Activated gamma-delta T cell (primary cell): ENCODE results near the gene CUL2.
"Not testable (repeated sequence)": the region's sequence is repeated elsewhere in the genome, so short reads cannot be mapped to it uniquely, and the experiment has no call there.

Experiments
- DNase-seq: peaks from one replicate; lab custom pipeline; 2025; lab: John Stamatoyannopoulos, UW

Gene CUL2

DNA sequence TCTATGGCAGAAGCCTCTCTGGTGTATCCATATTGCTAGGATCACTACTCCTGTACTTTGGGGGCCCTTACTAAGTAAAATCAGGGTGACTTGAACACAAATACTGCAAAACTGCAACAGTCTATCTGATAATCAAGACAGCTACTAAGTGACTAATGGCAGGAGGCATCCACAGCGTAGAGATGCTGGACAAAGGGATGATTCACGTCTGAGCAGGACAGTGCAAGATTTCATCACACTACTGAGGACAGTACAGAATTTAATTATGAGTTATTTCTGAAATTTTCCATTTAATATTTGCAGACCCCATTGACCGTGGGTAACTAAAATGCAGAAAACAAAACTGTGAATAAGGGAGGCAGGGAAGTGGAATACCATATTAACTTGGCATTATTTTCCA is 10.4 kb downstream of the CUL2 start:
- DNase-seq, result no peak

DNA sequence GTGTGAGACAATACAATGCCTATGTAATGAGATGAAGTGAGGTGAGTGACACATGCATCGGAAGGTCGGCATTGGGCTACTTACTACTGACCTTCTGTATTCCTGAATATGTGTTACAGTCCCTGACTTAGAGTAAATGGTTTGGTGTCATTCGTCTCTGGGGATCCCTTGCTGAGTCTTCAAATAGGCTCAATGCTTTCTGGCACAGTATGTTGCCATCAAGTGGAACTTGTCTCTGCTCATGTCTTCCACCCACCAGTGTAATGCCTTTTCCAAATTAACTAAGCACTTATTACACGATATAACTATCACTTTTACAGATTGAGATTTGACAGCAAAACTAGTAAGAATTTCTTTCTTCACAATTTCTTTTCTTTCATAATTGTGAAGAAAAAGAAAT is 10.9 kb downstream of the CUL2 start:
- DNase-seq, result no peak

DNA sequence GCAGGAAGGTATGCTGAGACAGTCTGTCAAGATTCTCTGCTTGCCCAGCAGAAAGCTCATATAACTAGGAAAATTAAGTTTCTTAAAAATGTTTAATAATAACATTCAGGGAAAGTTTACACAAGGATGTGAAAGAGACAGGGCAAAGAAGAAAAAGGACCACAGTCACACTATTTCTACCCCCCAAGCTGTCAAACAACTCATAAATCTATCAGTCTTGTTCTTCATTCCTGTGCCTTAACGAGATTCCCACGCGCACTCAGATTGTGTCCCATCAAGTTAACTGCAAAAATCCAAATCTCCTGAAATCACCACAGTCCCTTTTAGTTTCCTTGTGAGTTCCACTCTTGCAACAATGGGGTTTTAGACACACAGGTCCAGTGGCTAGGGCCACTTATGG is 14.9 kb downstream of the CUL2 start:
- no peak for DNase-seq

DNA sequence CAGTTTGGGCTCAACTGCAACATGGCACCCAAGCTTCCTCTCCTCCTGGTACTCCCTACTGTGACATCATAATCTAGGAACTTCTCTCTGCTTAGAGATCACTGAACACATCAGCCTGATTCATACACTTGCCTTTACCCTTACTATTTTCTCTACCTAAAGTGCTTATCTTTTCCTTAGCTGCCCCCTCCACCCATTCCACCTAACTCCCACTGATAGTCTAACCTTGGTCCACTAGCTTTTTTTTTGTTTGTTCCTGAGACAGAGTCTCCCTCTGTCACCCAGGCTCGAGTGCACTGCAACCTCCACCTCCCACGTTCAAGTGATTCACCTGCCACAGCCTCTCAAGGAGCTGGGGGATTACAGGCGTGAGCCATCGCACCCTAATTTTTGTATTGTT is 15.9 kb downstream of the CUL2 start:
- DNase-seq, result no peak

DNA sequence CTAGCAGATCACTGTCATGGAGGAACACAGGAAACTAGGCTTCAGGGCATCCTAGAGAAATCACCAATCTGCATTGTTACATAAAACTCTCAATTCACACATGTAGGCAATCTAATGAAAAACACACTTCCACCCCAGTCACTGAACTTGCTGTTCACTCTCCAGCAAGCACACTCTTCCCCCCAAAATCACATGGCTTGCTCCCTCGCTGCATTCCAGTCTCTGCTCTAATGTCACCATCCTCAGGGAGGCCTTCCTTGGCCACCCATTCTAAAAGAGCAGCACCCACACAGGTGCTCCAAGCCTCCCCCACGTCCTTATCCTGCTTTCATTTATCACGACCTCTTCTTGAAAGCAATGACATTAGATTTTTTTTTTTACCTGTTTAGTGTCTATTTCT is 19.6 kb downstream of the CUL2 start:
- no peak for DNase-seq

DNA sequence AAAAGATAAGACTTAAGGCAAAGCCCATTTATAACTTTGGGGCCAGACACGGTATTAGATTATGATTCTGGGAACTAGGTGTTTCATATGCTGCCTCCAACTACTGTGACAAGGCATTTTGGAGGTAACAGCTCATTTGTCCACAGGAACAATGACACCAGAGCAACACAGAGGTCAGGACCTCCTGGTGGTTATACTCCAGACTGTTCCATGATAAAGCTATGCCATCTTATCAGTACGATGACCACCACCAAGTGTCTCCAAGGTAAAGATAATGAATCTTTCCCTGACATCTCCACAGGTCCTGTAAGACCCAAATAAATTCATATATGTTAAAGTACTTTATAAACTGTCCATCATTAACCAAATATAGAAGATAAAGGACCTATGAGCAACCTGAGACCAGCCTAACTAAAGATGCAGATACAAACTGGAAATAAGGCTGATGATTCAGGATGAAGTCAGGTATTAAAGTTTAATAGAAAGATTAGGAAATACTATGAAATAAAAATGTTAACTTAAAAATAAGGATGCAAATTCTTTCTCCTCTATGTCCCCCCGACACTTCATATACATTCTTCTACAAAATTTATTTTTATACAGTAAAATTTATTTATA is 26.2 kb downstream of the CUL2 start:
- DNase-seq, result no peak

DNA sequence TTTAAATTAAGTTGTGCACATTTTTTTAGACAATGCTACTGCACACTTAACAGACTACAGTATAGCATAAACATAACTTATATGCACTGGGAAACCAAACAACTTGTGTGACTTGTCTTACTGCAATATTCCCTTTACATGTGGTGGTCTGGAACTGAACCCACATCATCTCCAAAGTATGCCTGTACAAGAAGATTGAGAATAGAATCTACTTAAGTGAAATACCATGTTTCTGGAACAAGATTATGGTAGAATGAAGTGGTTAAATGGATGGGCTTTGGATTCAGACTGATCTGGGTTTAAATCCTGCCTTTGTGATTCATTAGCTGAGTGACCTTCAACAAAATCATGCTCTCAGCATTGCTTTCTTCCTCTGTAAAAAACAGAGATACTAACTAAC is 30.7 kb downstream of the CUL2 start:
- DNase-seq, result no peak

DNA sequence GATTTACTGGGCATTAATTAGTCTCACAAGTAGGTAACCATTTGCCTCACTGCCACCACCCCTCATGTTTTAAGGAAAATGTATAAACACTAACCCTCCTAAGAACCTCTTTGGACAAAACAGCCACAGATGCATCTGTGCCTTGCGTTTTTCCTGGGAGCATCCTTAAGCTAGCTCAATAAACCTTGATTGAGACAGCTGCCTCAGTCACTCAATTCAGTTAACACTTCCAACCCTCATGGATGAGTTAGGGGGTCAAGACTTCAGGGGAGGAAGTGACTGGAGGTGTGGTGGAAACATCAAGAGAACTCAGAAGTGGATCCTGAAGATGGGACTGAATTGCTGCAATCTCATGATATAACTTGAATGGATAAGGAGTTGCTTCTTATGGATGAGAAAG is 31.5 kb downstream of the CUL2 start:
- DNase-seq, result no peak

DNA sequence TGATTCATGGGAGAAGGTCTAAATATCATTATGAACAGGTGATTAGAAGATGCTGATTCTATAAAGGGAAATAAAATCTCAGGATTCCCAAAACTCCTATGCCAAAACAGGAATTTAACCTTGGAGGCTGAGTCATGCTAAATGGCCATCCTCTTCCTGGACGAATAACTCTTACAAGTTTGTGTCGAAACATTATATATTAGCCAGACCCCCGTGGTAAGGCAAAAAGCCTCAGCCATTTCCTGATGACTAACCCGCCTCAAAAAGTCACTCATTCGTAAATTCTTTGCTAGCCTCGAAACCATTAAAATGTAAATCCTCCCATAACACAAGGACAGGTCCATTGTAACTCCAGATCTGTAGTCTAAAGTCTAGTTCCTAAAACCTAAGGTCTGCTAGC is 32.0 kb downstream of the CUL2 start:
- DNase-seq, result no peak

DNA sequence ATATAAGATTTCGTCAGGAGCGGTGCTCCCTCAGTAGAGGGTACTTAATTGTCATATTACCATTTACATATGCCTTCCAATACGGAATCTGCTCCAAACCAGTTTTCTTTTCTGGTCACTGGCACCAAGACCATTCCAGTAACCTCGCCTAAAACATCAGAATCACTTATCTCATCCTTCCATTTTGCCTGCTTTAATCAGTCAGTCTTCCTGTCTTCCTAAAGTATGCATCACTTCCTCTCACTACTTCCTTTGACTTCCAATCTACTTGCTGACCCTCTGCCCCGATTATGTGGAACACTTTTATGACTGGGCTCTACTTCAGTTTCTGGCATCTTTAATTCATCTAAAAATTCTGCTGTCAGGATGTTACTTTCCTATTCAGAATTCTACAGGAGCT is 33.5 kb downstream of the CUL2 start:
- DNase-seq, result no peak

DNA sequence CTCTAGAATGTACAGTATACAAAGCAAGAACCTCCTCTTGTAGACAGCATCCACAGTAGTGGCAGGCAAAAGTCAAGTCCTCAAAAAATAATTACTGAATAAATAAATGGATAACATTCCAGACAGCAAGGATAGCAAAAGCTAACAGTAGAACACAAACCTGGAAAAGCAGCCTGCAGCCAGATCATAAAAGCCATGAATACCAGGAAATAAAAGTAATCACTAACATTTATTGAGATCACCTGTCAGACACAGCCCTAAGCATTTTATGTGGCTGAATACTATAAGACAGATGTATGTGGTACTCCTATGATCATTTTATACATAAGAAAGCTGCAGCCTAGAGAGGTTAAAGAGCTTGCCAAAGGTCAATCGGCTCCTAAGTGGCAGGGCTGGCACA is 34.0 kb downstream of the CUL2 start:
- no peak for DNase-seq

DNA sequence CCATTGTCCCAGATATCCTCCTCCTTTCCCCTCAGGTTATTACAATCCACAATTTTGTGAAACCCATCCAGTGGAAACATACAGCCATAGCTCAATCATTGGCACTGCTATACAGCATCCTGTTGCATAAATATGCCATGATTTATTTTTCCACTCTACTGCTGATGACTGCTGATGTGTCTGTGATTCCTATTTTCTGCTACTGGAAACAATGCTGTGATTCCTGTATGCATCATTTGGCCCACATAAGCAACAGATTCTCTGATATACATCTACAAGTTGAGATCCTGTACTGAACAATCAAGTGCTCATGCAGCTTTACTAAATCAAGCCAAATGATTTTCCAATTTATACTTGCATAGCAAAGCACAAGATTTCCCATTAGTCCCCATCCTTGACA is 39.6 kb downstream of the CUL2 start:
- DNase-seq, result no peak

DNA sequence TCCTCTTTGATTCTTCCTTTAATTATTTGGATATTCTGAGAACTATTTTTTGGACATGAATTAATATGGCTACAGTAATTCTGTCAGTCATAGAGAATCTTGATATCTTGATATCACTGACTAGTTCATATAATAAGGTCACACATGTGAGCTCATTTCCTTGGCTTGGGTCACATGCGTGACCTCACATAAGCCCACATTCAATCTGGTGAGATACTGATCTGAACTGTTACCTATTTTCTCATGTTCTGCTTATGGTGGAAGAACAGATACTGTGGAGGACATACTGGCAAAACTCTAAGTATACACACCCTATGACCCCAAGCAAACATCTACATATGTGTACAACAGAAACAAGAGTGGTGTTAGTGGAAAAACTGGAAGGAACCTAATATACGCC is 44.1 kb downstream of the CUL2 start:
- no peak for DNase-seq

DNA sequence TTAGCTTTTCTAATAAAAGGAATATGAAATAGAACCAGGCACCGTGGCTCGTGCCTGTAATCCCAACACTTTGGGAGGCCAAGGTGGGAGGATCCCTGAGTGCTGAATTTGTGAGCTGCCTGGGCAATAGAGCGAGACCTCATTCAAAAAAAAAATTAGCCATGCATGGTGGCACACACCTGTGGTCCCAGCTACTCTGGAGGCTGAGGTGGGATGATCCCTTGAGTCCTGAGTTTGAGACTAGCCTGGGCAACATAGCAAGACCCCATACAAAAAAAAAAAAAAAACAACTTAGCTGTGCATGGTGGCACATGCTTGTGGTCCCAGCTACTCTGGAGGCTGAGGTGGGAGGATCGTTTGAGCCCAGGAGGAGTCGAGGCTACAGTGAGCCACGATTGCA is 44.9 kb downstream of the CUL2 start:
- DNase-seq, result not testable (repeated sequence)

DNA sequence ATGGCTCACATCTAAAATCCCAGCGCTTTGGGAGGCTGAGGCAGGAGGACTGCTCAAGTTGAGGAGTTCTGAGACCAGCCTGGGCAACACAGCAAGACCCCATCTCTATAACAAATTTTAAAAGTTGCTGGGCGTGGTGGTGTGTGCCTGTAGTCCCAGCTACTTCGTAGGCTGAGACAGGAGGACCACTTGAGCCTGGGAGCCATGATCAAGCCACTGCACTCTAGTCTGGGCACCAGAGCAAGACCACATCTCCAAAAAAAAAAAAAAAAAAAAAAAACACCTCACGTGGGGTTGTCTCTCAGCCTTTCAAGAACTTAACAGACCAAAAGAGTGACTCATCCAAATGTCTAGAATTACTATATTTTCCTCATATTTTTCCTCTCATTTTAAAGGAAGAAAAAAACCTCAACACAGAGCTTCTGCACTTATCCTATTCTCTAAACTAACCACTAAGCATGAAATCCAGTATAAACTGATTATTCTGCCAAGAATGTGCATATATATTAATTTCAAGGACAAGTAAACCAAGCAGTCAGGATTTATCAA is 46.3 kb downstream of the CUL2 start:
- no peak for DNase-seq

DNA sequence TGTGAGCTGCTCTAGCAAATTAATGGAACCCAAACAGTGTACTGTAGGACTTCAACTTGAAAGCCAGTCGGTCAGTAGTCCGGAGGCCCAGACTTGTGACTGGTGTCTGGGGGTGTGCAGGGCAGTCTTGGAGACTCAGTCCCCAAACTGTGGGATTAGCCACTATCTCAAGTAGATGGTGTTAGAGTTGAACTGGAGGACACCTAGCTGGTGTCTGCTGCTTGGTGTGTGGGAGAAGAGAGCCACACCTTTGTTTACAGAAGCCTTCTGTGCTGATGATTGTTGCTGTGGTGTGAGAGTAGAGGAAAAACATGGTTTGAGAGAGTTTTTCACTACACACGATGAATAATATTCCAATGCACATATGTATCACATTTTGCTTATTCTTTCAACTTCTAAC is 47.4 kb downstream of the CUL2 start:
- no peak for DNase-seq

DNA sequence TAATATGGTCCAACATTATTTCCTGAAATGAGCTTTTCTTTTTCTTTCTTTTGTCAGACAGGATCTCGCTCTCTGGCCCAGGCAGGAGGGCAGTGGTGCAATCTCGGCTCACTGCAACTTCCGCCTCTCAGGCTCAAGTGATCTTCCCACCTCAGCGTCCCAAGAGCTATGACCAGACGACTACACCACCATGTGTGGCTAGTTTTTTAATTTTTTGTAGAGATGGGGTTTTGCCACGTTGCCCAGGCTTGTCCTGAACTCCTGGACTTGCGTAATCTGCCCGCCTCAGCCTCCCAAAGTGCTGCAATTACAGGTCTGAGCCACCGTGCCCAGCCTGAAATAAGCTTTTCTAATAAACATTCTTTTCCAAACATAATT is 48.6 kb downstream of the CUL2 start:
- DNase-seq, result no peak

DNA sequence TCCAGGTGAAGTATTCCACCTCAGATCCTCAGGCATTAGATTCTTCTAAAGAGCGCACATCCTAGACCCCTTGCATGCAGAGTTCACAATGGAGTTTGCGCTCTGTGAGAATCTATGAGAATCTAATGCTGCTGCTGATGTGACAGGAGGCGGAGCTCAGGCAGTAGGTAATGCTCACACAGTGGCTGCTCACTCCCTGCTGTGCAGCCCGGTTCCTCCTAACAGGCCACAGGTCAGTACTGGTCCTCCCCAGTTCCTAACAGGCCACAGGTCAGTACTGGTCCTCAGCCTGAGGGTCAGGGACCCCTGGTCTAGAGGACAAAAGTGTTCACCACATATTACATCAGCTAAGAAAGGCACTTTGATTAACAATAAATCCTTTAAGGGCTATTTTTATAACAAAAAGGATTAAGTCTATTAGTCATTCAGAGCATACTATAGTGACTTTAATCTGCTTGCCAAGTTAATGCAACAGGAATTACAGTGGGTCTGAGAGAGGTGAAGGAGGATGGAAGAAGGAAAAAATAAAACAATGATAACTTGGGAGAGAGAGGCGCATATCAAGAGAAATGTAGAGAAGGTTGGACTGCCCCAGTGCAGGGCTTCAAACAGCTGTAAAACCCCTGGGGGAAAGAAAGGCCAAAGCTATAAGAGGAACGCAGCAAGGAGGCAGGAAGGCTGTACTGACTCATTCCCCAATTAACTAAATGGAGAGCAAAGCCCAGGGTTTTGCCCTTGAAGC is 49.2 kb downstream of the CUL2 start:
- no peak for DNase-seq

DNA sequence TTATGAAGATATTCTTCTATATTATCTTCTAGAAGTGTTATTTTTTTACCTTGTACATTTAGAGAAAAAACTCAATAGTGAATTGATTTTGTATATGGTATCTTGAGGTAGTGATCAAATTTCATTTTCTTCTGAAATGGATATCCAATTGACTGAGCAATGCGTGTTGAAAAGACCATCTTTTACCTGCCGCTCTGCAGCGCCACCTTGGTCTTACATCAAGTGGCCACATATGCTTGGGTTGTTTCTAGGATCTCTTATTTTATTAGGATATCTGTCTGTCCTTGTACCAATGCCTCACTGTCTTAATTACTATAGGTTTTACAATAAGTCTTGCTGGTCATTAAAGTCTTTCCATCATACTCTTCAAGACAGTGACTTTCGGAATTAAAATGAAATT is 53.0 kb downstream of the CUL2 start:
- DNase-seq, result no peak

DNA sequence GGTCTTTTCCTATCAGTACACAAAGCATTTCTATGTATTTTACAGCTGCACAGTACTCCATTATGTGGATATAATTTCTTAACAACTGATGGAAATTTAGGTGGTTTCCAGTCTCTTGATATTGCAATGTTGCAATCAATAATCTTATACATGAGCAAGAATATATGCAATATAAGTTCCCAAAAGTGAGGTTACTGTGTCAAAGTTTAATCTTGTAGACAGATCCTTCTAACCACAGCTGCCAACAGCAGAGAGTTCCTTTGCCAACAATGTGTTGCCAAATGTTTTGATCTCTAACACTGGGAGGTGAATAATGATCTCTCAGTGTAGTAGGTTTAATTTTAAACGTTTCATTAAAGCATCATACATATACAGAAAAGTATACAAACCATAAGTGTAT is 54.5 kb downstream of the CUL2 start:
- no peak for DNase-seq

DNA sequence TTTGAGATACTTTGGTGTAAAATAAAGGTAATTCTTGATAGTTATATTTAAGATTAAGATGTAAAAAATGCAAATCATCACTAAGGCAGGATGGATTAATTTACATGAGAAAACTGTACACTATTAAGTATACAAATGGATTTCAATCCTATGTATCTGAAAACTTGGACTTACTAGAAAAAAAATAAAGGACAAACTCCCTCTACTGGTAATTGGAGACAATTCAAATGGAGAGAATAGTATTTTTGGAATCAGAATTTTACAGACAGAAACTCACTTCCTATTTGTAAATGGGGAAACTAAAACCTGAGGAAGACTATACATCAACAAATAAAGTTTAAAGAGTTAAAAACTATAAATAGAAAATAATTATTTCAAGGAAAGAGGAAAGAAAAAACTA is 62.6 kb downstream of the CUL2 start:
- DNase-seq, result no peak

DNA sequence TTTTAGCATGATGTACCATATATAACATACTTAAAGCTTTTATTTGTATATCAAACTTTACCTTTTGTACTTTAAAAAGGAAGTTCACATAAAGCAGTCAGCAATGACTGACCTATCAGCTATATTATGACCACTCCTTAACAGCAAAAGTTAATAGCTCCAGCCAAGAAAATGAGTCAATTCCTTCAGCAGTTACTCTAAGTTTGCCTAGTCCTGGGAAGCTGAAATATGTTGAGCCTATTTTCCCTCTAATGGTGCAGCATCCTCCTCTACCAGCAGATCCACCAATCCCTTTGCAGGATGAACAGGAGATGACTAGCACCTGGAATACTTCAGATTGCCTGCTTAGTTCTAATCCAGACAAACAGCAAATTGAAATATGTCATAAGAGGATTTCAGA is 64.2 kb downstream of the CUL2 start:
- DNase-seq, result no peak

DNA sequence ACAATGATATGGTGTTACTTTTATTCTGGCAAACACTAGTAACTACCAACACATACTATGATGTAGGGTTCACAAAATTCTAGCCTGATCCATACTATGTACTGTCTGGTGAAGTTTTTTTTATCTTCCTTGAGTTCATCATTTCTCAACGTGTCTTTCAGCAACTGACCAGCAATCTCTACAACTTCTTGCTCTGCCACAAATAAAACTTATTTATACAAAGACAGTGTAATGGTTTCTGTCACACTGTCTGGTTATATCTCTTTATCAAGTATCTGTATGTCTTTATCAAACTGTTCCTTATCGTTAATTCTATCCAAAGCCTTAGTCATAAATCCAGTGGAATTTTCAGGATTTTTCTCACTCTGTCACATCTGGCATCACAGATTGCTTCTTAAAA is 69.7 kb downstream of the CUL2 start:
- no peak for DNase-seq
